Activated naive CD8-positive, alpha-beta T cell treated with anti-CD3 and anti-CD28 coated beads, Interleukin-2, amount 50 U/mL, for 16 hours (primary cell): ENCODE measurements around the gene MAPKAP1.

Source experiments
- DNase-seq: peaks from one replicate; pipeline ENCODE4 v3.0.0-alpha.2; 2020; ENCODE audit warnings: low read depth, low spot score

MAPKAP1 gene

DNA sequence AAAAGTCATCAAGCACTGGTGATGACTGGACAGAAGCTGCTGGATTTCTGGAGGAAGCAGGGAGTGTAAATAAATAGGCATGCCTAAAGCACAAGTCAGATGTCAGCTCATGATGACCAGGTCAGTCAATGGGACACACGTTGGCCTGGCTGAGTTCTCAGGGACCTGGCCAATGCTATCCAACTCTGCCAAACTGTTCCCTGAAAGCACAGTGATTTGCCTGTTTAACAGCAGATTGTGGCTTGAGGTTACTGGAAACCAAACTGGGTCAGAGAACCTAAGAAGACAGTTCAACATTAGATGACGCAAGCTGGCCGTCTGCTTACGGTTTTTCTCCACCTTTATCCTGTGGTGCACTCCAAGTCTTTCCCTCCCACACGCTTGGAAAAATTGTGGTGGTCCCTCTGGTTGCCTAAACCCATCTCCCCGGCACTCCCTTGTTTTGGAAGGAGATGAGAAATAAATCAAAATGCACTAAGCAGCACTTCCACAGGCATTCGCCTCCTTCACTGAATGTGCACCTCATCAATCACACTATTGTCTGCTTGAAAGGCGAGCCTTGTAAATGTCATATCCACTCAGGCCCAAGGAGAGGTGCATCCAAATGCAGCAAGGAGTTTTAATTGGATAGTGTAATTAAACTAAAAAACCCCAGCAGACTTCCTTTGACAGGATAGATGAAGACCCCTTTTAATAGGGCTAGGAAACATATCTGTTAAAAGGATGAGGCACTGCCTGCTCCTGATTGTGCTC lies 245.9 kb downstream of the MAPKAP1 start:
- DNase-seq = no peak

GRCh38 chr9:125460346-125460745 lies 246.7 kb downstream of the MAPKAP1 start:
- no peak for DNase-seq

GRCh38 chr9:125457357-125457756 lies 249.7 kb downstream of the MAPKAP1 start:
- DNase-seq = no peak

GRCh38 chr9:125455876-125456275 lies 251.1 kb downstream of the MAPKAP1 start:
- DNase-seq = no peak

- DNase-seq = no peak
These were observed 251.9 kb downstream of the MAPKAP1 start for GRCh38 chr9:125455132-125455531.

DNA sequence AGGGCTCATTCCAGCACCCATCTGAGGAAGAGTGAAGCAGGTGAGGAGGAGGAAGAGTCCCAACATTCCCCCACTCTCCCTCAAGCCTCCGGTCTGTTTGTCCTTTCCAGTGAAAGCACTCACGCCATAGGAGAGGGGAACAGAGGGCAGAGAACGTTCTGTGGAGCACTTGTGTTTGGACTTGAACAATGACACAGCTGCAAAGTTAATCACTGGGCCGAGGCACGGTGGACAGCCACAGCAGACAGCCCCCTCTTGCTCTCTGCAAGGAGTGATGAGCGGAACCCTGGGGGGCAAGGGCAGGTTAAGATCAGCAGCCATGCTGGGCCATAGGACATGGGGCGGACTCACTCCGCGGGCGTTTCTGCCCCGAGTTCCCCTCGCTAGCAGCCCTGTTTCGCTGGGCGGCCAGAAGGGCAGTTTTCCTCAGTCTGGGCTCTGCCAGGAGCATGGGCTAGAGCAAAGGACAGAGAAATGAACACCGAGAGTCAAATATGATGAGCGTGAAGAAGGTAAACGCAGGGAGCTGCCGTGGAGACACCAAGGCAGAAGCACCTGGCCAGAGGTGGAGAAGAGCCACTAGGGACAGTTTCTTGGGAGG lies 259.7 kb downstream of the MAPKAP1 start:
- no peak for DNase-seq

DNA sequence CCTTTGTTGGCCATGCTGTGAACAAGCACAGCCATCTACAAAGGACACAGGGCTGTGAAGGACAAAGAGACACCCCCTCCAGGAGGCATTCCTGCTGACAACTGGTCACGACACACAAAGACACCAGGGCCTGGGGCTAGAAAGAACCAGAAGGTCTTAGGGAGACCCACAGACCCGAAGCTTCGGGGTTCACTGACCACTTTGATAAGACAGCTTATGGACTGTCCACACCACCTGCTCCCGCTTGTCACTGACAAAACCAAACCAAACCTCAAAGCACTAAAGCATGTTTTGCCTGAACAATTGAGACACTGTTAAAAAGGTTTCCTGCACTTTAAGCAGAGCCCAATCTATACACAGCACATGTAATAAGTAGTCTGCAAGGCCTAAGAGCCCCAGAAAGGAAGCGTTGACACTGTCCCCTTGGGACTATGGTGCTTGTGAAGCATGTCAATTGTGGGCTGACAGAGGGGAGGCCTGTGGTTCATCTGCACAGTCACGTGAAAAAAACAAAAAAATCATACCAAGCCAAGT lies 260.4 kb downstream of the MAPKAP1 start:
- DNase-seq = no peak

- no peak for DNase-seq
These were observed 262.0 kb downstream of the MAPKAP1 start for GRCh38 chr9:125444956-125445506.

DNA sequence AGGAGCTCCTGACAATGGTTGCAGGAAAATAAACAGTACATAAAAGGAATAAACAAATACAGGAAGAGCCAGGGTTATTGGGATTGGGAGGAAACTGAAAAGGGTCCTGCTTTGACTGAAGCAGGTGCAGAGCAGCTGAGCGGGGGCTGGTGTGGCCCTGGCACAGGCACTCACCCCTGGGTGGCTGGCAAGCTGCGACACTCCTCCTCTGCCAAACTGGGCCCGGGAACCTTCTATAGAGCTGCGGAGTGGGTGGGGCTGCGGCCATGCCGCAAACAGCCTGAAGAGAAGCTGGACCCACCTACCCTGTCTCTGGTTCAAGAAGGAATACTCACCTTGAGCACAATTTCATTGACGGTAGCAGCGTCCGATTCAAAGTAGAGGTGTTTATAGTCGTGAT lies 262.8 kb downstream of the MAPKAP1 start:
- no peak for DNase-seq

- no peak for DNase-seq
These were observed 263.6 kb downstream of the MAPKAP1 start for GRCh38 chr9:125443367-125443766.

DNA sequence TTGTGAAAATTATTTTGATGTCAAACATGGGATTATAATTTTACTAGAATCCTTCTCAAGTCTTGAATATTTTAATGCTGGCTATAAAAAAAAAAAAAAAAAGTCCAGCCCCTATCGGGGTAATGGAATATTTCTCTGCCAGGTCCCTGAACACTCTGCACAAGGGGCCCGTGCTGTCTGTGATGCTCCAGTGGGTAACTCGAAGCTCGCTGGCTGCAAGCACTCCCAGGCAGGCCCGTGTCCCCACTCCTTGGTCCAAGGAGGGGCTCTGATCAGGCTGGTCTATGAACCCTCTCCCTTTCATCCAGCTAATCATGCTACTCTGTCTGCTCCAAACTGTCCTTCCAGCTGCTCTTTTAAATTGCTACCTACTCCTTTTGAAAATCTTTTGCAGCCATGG lies 264.6 kb downstream of the MAPKAP1 start:
- no peak for DNase-seq

DNA sequence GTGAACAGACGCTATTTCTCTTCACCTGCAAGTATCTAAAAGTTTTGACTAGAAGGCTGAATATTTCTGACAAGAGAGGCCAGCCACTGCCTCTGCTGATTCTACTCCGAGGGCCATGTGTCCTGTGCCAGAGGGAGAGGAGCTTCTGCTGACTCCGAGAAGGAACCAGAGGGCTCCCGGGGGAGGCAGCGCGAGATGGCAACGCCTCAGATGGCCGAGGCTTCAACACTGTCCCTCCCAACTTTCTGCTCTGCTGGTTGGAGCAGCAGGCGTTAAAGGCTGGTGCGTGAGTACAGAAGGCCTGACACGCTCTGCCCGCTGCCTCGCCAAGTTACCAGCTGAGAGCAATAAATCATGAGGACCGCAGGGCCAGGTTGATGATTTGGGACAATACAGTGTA lies 266.6 kb downstream of the MAPKAP1 start:
- no peak for DNase-seq

- no peak for DNase-seq
These were observed 267.4 kb downstream of the MAPKAP1 start for GRCh38 chr9:125439434-125440272.

GRCh38 chr9:125438506-125439433 lies 268.2 kb downstream of the MAPKAP1 start:
- DNase-seq = no peak

DNA sequence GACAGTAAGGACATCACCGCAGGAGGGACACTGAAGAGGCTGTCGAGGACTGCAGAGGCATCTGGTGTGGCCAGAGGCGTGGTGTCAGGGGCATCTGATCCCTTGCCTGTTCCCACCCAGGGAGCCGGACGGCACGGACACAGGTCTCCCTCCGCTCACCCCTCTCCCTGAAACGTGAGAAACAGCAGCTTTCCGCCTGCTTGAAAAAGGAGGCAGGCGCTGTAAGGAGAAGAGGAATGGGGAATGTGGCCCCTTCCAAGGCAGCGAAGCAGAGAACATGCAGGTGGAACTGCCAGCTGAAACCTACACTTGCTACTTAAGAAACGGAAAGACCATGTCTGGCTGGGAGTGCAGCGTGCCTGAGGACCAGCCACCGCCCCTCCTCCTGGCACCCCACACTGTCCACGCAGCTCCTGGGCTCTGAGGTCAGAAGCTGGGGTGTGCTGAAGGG lies 269.2 kb downstream of the MAPKAP1 start:
- no peak for DNase-seq

- DNase-seq = no peak
These were observed 270.2 kb downstream of the MAPKAP1 start for GRCh38 chr9:125436613-125437443.

- no peak for DNase-seq
These were observed 271.0 kb downstream of the MAPKAP1 start for GRCh38 chr9:125435776-125436612.

DNA sequence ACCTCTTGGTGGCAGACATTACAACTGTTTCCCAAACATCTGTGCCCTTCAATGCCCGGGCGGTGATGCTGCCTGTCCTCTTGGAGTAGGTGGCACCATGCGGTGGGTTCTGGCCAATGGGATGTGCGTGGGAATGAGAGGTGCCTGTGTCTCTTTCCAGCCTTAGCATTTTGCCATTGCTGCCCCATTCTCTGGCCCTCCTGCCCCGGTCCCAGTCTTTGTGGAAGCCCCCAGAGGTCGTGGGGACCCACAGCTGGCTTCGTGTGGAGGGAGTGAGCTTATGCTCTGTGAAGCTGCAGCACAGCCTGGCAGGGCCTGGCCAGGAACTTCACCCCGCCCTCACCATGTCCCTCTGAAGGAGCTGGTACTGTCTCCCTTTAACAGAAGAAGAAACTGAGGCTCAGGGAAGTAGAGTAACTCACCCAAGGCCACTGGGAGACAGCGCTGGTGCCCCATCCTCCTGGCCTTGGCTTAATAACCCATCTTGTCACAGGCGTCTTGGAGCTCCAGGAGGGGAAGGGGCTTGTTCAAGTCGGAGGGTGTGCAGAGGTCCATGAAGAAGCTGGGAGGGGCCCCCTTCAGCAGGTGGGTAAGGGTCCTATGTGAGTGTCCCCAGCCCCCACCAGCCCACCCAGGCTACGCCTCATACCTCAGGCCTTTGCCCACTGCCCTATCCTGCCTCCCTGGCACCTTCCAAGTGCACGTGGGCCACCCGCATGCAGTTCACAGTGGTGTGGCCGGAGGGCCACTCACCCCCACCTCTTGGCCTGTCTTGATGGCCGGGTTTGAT lies 271.8 kb downstream of the MAPKAP1 start:
- DNase-seq = no peak
